GM18526 (cell line): ENCODE data around the gene YARS1.

Experiments
- POLR2A ChIP-seq: IDR thresholded peaks from 3 replicates; pipeline ENCODE4 v1.6.1; 2011; ENCODE audit not compliant: insufficient read length; ENCODE audit errors: extremely low read depth

Gene YARS1

GRCh38 chr1:32830092-32830852 is 13.1 kb upstream of the YARS1 start:
- no peak for TF ChIP-seq POLR2A

- no peak for TF ChIP-seq POLR2A
Observed at GRCh38 chr1:32828341-32828740, 11.2 kb upstream of the YARS1 start.

- TF ChIP-seq POLR2A = no peak
Observed at GRCh38 chr1:32825181-32825580, 8.0 kb upstream of the YARS1 start.

GRCh38 chr1:32818804-32819541 is 1.8 kb upstream of the YARS1 start:
- TF ChIP-seq POLR2A = peak; percentile 42

- TF ChIP-seq POLR2A = no peak
Observed at GRCh38 chr1:32817815-32818786, 943 bp upstream of the YARS1 start.

- no peak for TF ChIP-seq POLR2A
Observed at GRCh38 chr1:32816676-32817158, 441 bp downstream of the YARS1 start.

GRCh38 chr1:32813941-32814739 is 3.0 kb downstream of the YARS1 start:
- no peak for TF ChIP-seq POLR2A

- no peak for TF ChIP-seq POLR2A
Observed at GRCh38 chr1:32811917-32812316, 5.2 kb downstream of the YARS1 start.

- no peak for TF ChIP-seq POLR2A
Observed at GRCh38 chr1:32811265-32811664, 5.9 kb downstream of the YARS1 start.

- no peak for TF ChIP-seq POLR2A
Observed at GRCh38 chr1:32810358-32810757, 6.8 kb downstream of the YARS1 start.

GRCh38 chr1:32808580-32808979 is 8.6 kb downstream of the YARS1 start:
- no peak for TF ChIP-seq POLR2A

- TF ChIP-seq POLR2A = no peak
Observed at GRCh38 chr1:32806910-32807523, 10.1 kb downstream of the YARS1 start.

- no peak for TF ChIP-seq POLR2A
Observed at GRCh38 chr1:32806290-32806689, 10.9 kb downstream of the YARS1 start.
